Measurements from ENCODE around the gene SSRP1.

GRCh38 chr11:57307666-57308270 lies 27.9 kb downstream of the SSRP1 start:
- TF ChIP-seq CTCF (IDR thresholded peaks at IDR 0.05) (no peak), POLR2A (IDR thresholded peaks at IDR 0.05) (no peak)

All from heart left ventricle (tissue), 13 donors.